GM21528 (cell line): ENCODE results near the gene LGR6.

ENCODE experiments used
- ATAC-seq: cut with Tn5 transposase; IDR thresholded peaks from one replicate; pipeline ENCODE4 v1.9.1; 2021; ENCODE audit warnings: mild to moderate bottlenecking, moderate library complexity; ENCODE audit not compliant: unreplicated experiment, low FRiP score

The LGR6 gene

GRCh38 chr1:202215472-202216130 is 22.0 kb downstream of the LGR6 start:
- ATAC-seq, result no peak

- no peak for ATAC-seq
These were observed 23.1 kb downstream of the LGR6 start for GRCh38 chr1:202216691-202217090.

- ATAC-seq, result no peak
These were observed 23.9 kb downstream of the LGR6 start for GRCh38 chr1:202217516-202217915.

- no peak for ATAC-seq
These were observed 24.4 kb downstream of the LGR6 start for GRCh38 chr1:202217951-202218350.

- ATAC-seq, result no peak
These were observed 27.1 kb downstream of the LGR6 start for GRCh38 chr1:202220733-202221132.

- ATAC-seq, result no peak
These were observed 28.6 kb downstream of the LGR6 start for GRCh38 chr1:202221911-202222909.

- ATAC-seq, result no peak
These were observed 29.7 kb downstream of the LGR6 start for GRCh38 chr1:202223121-202223860.

- ATAC-seq, result no peak
These were observed 30.9 kb downstream of the LGR6 start for GRCh38 chr1:202224453-202224852.

GRCh38 chr1:202225131-202225530 is 31.5 kb downstream of the LGR6 start:
- no peak for ATAC-seq

- no peak for ATAC-seq
These were observed 33.6 kb downstream of the LGR6 start for GRCh38 chr1:202227053-202227672.

- ATAC-seq, result no peak
These were observed 34.4 kb downstream of the LGR6 start for GRCh38 chr1:202227997-202228401.

- ATAC-seq, result no peak
These were observed 35.0 kb downstream of the LGR6 start for GRCh38 chr1:202228484-202229122.

GRCh38 chr1:202229376-202229775 is 35.8 kb downstream of the LGR6 start:
- ATAC-seq, result no peak

- no peak for ATAC-seq
These were observed 36.7 kb downstream of the LGR6 start for GRCh38 chr1:202230061-202230938.

- no peak for ATAC-seq
These were observed 37.5 kb downstream of the LGR6 start for GRCh38 chr1:202230939-202231645.

- ATAC-seq, result no peak
These were observed 39.6 kb downstream of the LGR6 start for GRCh38 chr1:202233171-202233570.

GRCh38 chr1:202233804-202234203 is 40.2 kb downstream of the LGR6 start:
- ATAC-seq, result no peak

- no peak for ATAC-seq
These were observed 40.9 kb downstream of the LGR6 start for GRCh38 chr1:202234331-202235002.
